H9 (cell line): ENCODE measurements around the gene RPP30. TPM values are rescaled to one million over a fixed set of nuclear protein-coding genes. Genes with fewer than 3 reads are reported as not detected.

Source experiments
- DNase-seq: peaks from one replicate; pipeline ENCODE4 v3.0.0-alpha.2; 2017
- H2AFZ ChIP-seq: one replicate; pipeline ENCODE4 v1.6.1; 2013; ENCODE audit warnings: mild to moderate bottlenecking, low read length, control low read depth, moderate library complexity
- H2AK5ac ChIP-seq: 2 replicates; pipeline ENCODE4 v1.6.1; 2013; ENCODE audit warnings: low read length, control low read depth, mixed read lengths; ENCODE audit not compliant: insufficient read length
- H2BK120ac ChIP-seq: one replicate; pipeline ENCODE4 v1.6.1; 2013; ENCODE audit warnings: low read depth, mild to moderate bottlenecking, low read length, control low read depth, inconsistent platforms; ENCODE audit not compliant: poor library complexity, severe bottlenecking
- H2BK12ac ChIP-seq: 2 replicates; pipeline ENCODE4 v1.6.1; 2013; ENCODE audit warnings: low read length, control low read depth, mixed read lengths, low read depth; ENCODE audit not compliant: insufficient read length
- H2BK15ac ChIP-seq: 2 replicates; pipeline ENCODE4 v1.6.1; 2013; ENCODE audit warnings: low read depth, low read length, control low read depth
- H2BK20ac ChIP-seq: one replicate; pipeline ENCODE4 v1.6.1; 2013; ENCODE audit warnings: low read depth, mild to moderate bottlenecking, low read length, control low read depth, inconsistent platforms; ENCODE audit not compliant: poor library complexity, severe bottlenecking
- H2BK5ac ChIP-seq: 2 replicates; pipeline ENCODE4 v1.6.1; 2013; ENCODE audit warnings: low read length, control low read depth, mixed read lengths; ENCODE audit not compliant: insufficient read length
- H3K14ac ChIP-seq: 2 replicates; pipeline ENCODE4 v1.6.1; 2013; ENCODE audit warnings: low read length, control low read depth; ENCODE audit not compliant: insufficient read depth
- H3K18ac ChIP-seq: 2 replicates; pipeline ENCODE4 v1.6.1; 2013; ENCODE audit warnings: low read depth, mild to moderate bottlenecking, mixed read lengths, low read length, control low read depth; ENCODE audit not compliant: insufficient read length
- H3K23ac ChIP-seq: 2 replicates; pipeline ENCODE4 v1.6.1; 2013; ENCODE audit warnings: low read length, control low read depth, mixed read lengths, low read depth; ENCODE audit not compliant: insufficient read length
- H3K23me2 ChIP-seq: 2 replicates; pipeline ENCODE4 v1.6.1; 2013; ENCODE audit warnings: low read depth, mild to moderate bottlenecking, mixed read lengths, low read length, control low read depth; ENCODE audit not compliant: insufficient read length, poor library complexity, severe bottlenecking
- H3K27ac ChIP-seq: 2 replicates; pipeline ENCODE4 v1.5.1; 2013; ENCODE audit warnings: low read length, control low read depth, mixed read lengths, low read depth; ENCODE audit not compliant: insufficient read length
- H3K27me3 ChIP-seq: 2 replicates; pipeline ENCODE4 v1.6.1; 2013; ENCODE audit warnings: low read length, control low read depth, inconsistent platforms; ENCODE audit not compliant: insufficient read depth
- H3K4ac ChIP-seq: 2 replicates; pipeline ENCODE4 v1.6.1; 2013; ENCODE audit warnings: low read depth, mild to moderate bottlenecking, control low read depth, inconsistent platforms, low read length, moderate library complexity
- H3K4me1 ChIP-seq: 2 replicates; pipeline ENCODE4 v1.6.1; 2013; ENCODE audit warnings: low read length, control low read depth, inconsistent platforms; ENCODE audit not compliant: insufficient read depth
- H3K4me2 ChIP-seq: 2 replicates; pipeline ENCODE4 v1.6.1; 2013; ENCODE audit warnings: low read length, control low read depth, mixed read lengths; ENCODE audit not compliant: insufficient read length, insufficient read depth
- H3K56ac ChIP-seq: 2 replicates; pipeline ENCODE4 v1.6.1; 2013; ENCODE audit warnings: low read depth, mild to moderate bottlenecking, mixed read lengths, low read length, control low read depth; ENCODE audit not compliant: insufficient read length
- H3K79me1 ChIP-seq: 2 replicates; pipeline ENCODE4 v1.6.1; 2013; ENCODE audit warnings: low read depth, mild to moderate bottlenecking, moderate library complexity, low read length, control low read depth, inconsistent platforms; ENCODE audit not compliant: insufficient read depth, poor library complexity, severe bottlenecking
- H3K79me2 ChIP-seq: 2 replicates; pipeline ENCODE4 v1.6.1; 2013; ENCODE audit warnings: low read length, control low read depth, inconsistent platforms; ENCODE audit not compliant: insufficient read depth
- H3K9ac ChIP-seq: 2 replicates; pipeline ENCODE4 v1.6.1; 2013; ENCODE audit warnings: low read length, control low read depth, mixed read lengths; ENCODE audit not compliant: insufficient read length; ENCODE audit errors: extremely low read depth
- H3K9me3 ChIP-seq: one replicate; pipeline ENCODE4 v1.6.1; 2013; ENCODE audit warnings: low read depth, low read length, inconsistent platforms; ENCODE audit not compliant: control insufficient read depth
- H3T11ph ChIP-seq: one replicate; pipeline ENCODE4 v1.6.1; 2013; ENCODE audit warnings: mild to moderate bottlenecking, low read length, control low read depth, inconsistent platforms
- H4K20me1 ChIP-seq: one replicate; pipeline ENCODE4 v1.6.1; 2013; ENCODE audit not compliant: control insufficient read depth, insufficient read length, insufficient read depth
- H4K5ac ChIP-seq: 2 replicates; pipeline ENCODE4 v1.6.1; 2013; ENCODE audit warnings: low read depth, mild to moderate bottlenecking, mixed read lengths, low read length, control low read depth; ENCODE audit not compliant: insufficient read length
- H4K8ac ChIP-seq: replicated peaks from 2 replicates; pipeline ENCODE4 v1.6.1; 2013; ENCODE audit warnings: low read length, control low read depth, mixed read lengths, low read depth; ENCODE audit not compliant: insufficient read length
- H4K91ac ChIP-seq: 2 replicates; pipeline ENCODE4 v1.6.1; 2013; ENCODE audit warnings: low read depth, mild to moderate bottlenecking, moderate library complexity, mixed read lengths, low read length, control low read depth; ENCODE audit not compliant: insufficient read length
- H3K27ac Mint-ChIP-seq, 3 experiments: 2 replicates in 2 of 3; 3 replicates in 1 of 3; pipeline ENCODE4 v1.8.0; 2020 to 2021; ENCODE audit warnings: mixed read lengths in 3 of 3, mild to moderate bottlenecking in 1 of 3, moderate library complexity in 1 of 3
- H3K27me3 Mint-ChIP-seq: 2 replicates; pipeline ENCODE4 v1.8.0; 2021; ENCODE audit warnings: low read depth, mild to moderate bottlenecking, moderate library complexity, mixed read lengths
- H3K36me3 Mint-ChIP-seq, 3 experiments: 2 replicates in 2 of 3; 3 replicates in 1 of 3; pipeline ENCODE4 v1.8.0; 2020 to 2021; ENCODE audit warnings: low read depth in 3 of 3, mixed read lengths in 3 of 3; ENCODE audit not compliant: insufficient read depth in 1 of 3
- H3K4me1 Mint-ChIP-seq, 2 experiments: 2 replicates each; pipeline ENCODE4 v1.8.0; 2020; ENCODE audit warnings: mixed read lengths in 2 of 2
- H3K4me3 Mint-ChIP-seq, 2 experiments: 2 replicates in 1 of 2; 3 replicates in 1 of 2; pipeline ENCODE4 v1.8.0; 2020 to 2021; ENCODE audit warnings: mild to moderate bottlenecking in 2 of 2, mixed read lengths in 2 of 2, moderate library complexity in 1 of 2
- H3K9me3 Mint-ChIP-seq, 2 experiments: 2 replicates in 1 of 2; 3 replicates in 1 of 2; pipeline ENCODE4 v1.8.0; 2020; ENCODE audit warnings: mild to moderate bottlenecking in 2 of 2, mixed read lengths in 2 of 2, moderate library complexity in 1 of 2
- CTCF ChIP-seq: fragments of 200-600 bp; sonication (generic); conservative IDR thresholded peaks from 3 replicates; pipeline ENCODE4 v1.8.0; 2021; ENCODE audit warnings: antibody characterized with exemption, mild to moderate bottlenecking
- WGBS: extraction: QIAGEN DNeasy Blood & Tissue Kit; methylation state at CpG from one replicate; pipeline ENCODE4 v1.1.7; 2013; ENCODE audit warnings: missing lambda C conversion rate, low lambda C conversion rate, mixed read lengths; ENCODE audit not compliant: insufficient read length; ENCODE audit errors: extremely low coverage; 5-methylcytosine and 5-hydroxymethylcytosine counted together
- total RNA-seq: library from RNA; stranded (reverse); gene quantifications from 2 replicates; pipeline ENCODE4 v1.2.1, GENCODE V29; 2021

RPP30 gene
- total RNA-seq, 1 experiment from 2014 or later = 77.7 TPM

GRCh38 chr10:90939116-90939515 is 67.3 kb downstream of the RPP30 start:
- Histone ChIP-seq H2BK20ac (no peak overlapping the region), H2BK120ac (no peak overlapping the region), H3K14ac (no peak overlapping the region), H2AK5ac (no peak overlapping the region), H3K79me2 (no peaks in the 10 kb centered on the region), H3K4me2 (no peak overlapping the region), H4K5ac (no peak overlapping the region), H3K9me3 (no peaks in the 10 kb centered on the region), H3K27me3 (peaks cover 6% of the 10 kb centered on the region; the same call in 1 of the 2 replicates), H3K23me2 (no peaks in the 10 kb centered on the region), H4K8ac (no peak overlapping the region), H3K79me1 (no peaks in the 10 kb centered on the region), H2BK5ac (no peak overlapping the region), H3K4me1 (no peaks in the 10 kb centered on the region), H3K27ac (no peak overlapping the region), H3K18ac (no peak overlapping the region), H3K4ac (no peak overlapping the region), H3T11ph (no peak overlapping the region), H3K23ac (no peak overlapping the region), H3K9ac (no peak overlapping the region), H2BK12ac (no peak overlapping the region), H4K20me1 (no peaks in the 10 kb centered on the region), H2BK15ac (no peak overlapping the region), H2AFZ (no peak overlapping the region), H3K56ac (no peak overlapping the region), H4K91ac (no peak overlapping the region)
- H3K27me3 Mint-ChIP-seq = peaks cover 90% of the 10 kb centered on the region
- DNase-seq = no peak
- H3K9me3 Mint-ChIP-seq = no peaks in the 10 kb centered on the region; a peak in 1 of 5 replicates
- H3K4me1 Mint-ChIP-seq = peaks cover 4 to 19% of the 10 kb centered on the region in 2 experiments; a peak in 3 of 4 replicates
- no peak for TF ChIP-seq CTCF
- no peak overlapping the region for H3K27ac Mint-ChIP-seq
- no peaks in the 10 kb centered on the region for H3K36me3 Mint-ChIP-seq
- no CpG with 5 or more reads among the region's 1 CpG for WGBS
- no peak overlapping the region for H3K4me3 Mint-ChIP-seq
